ENCODE results near the gene FAM209A. TPM values are rescaled to one million over a fixed set of nuclear protein-coding genes. Genes with fewer than 3 reads are reported as not detected.
"Not testable (repeated sequence)": the region's sequence is repeated elsewhere in the genome, so short reads cannot be mapped to it uniquely, and the experiment has no call there.

Gene FAM209A
- polyA plus RNA-seq, 1 experiment: not detected

DNA sequence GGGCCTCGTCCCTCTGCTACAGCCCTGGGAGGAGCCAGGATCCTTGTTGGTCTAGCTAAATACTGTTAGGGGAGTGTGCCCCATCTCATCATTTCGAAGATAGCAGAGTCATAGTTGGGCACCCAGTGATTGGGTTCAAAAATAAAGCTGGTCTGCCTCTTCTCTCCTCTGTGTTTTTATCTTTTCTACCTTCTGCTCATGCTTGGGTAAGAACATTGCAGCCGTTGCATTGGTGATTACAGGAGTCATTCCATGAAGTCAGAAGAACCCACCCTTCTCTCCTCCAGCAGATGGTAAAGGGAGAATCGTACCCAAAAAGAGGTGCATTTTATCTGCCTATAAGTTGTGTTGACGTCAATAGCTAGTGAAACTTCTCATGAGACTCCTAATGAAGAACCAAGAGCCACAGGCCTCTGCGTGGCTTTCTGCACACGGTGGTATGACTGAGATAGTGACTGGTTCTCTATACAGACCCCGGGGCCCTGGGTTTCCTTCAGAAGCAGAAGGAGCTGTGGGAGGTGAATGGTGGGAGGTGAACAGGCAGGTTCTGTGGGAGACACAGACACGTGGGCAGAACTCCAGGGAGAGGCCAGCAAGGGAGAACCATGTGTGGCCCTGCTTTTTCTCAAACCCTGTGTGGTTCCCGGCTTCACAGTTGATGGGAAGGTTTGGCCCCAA is 5.7 kb upstream of the FAM209A start:
- ChIA-PET CTCF (no interaction called here), POLR2A (no interaction called here)
- TF ChIP-seq CTCF (IDR thresholded peaks at IDR 0.05; ENCODE audit: low read depth, low read length): no peak
- H3K9me3 ChIP-seq (ENCODE audit: control insufficient read depth, insufficient read depth, low read length): peaks cover 16% of the 10 kb centered on the region
- no peak for DNase-seq (ENCODE audit: low read depth, low spot score)
- no peak overlapping the region for H3K27ac ChIP-seq (ENCODE audit: low read depth, low read length)
- no peaks in the 10 kb centered on the region for H3K27me3 ChIP-seq (ENCODE audit: control insufficient read depth, insufficient read depth, low read length)
- H3K4me3 ChIP-seq (ENCODE audit: low read depth, low read length): no peak overlapping the region

GRCh38 chr20:56519551-56519950 is 5.0 kb upstream of the FAM209A start:
- CTCF ChIA-PET: no interaction called here

DNA sequence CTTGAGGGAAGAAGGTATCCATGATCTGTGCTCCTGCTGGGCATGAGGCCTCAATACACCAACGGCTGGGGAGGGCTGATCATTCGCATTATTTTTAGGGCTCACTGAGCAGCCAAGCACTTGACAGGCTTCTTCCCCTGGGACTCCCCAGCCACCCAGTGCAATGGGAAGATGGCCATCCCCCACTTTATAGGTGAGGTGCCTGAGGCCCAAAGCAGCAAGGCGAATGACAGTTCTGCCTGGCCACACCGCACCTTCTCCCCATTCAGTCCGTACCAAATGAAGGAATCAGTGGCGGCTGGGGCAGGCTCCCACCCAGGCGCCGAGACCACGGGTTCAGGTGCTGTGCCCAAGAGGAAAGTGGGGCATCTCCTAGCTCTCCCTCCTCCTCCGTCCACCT is 4.4 kb upstream of the FAM209A start:
- no peak overlapping the region for H3K27ac ChIP-seq (ENCODE audit: low read depth, low read length)
- no peaks in the 10 kb centered on the region for H3K27me3 ChIP-seq (ENCODE audit: control insufficient read depth, insufficient read depth, low read length)
- no peak overlapping the region for H3K4me3 ChIP-seq (ENCODE audit: low read depth, low read length)
- ChIA-PET POLR2A (no interaction called here), CTCF (no interaction called here)
- no peak for TF ChIP-seq CTCF (IDR thresholded peaks at IDR 0.05; ENCODE audit: low read depth, low read length)
- no peak for DNase-seq (ENCODE audit: low read depth, low spot score)
- peaks cover 16% of the 10 kb centered on the region for H3K9me3 ChIP-seq (ENCODE audit: control insufficient read depth, insufficient read depth, low read length)

More at GRCh38 chr20:56519551-56519950, 5.0 kb upstream of the FAM209A start:
- Histone ChIP-seq H3K4me3 (ENCODE audit: low read depth, low read length) (no peak overlapping the region), H3K27me3 (ENCODE audit: control insufficient read depth, insufficient read depth, low read length) (no peaks in the 10 kb centered on the region), H3K27ac (ENCODE audit: low read depth, low read length) (no peak overlapping the region), H3K9me3 (ENCODE audit: control insufficient read depth, insufficient read depth, low read length) (peaks cover 16% of the 10 kb centered on the region)
- POLR2A ChIA-PET: no interaction called here
- no peak for DNase-seq (ENCODE audit: low read depth, low spot score)
- no peak for TF ChIP-seq CTCF (IDR thresholded peaks at IDR 0.05; ENCODE audit: low read depth, low read length)

GRCh38 chr20:56520746-56521354 is 3.7 kb upstream of the FAM209A start:
- CTCF ChIA-PET, POLR2A ChIA-PET: not testable (repeated sequence)

DNA sequence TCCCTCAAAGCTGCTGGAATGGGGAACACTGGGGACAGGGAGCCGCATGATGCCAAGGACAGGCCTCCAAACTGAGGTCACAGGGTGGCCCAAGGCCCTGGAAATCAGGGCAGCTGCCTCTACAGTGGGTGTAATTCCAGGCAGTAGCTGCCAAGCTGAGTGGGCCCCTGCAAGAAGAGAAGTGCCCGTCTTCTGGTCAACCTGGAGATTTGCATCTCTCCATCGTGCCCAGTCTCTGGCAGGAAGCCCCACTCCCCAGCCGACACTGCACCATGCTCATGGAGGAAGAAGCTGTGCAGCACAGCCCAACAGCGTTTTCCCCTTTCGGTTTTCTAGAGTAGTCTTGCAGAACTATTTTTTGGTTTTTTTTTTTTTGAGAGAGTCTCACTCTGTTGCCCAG is 2.2 kb upstream of the FAM209A start:
- Histone ChIP-seq H3K27me3 (ENCODE audit: control insufficient read depth, insufficient read depth, low read length) (no peaks in the 10 kb centered on the region), H3K4me3 (ENCODE audit: low read depth, low read length) (no peak overlapping the region), H3K9me3 (ENCODE audit: control insufficient read depth, insufficient read depth, low read length) (peaks cover 16% of the 10 kb centered on the region), H3K27ac (ENCODE audit: low read depth, low read length) (no peak overlapping the region)
- no peak for TF ChIP-seq CTCF (IDR thresholded peaks at IDR 0.05; ENCODE audit: low read depth, low read length)
- ChIA-PET CTCF (no interaction called here), POLR2A (no interaction called here)
- no peak for DNase-seq (ENCODE audit: low read depth, low spot score)

More at GRCh38 chr20:56520746-56521354, 3.7 kb upstream of the FAM209A start:
- peaks cover 16% of the 10 kb centered on the region for H3K9me3 ChIP-seq (ENCODE audit: control insufficient read depth, insufficient read depth, low read length)
- H3K4me3 ChIP-seq (ENCODE audit: low read depth, low read length); DNase-seq (ENCODE audit: low read depth, low spot score); H3K27ac ChIP-seq (ENCODE audit: low read depth, low read length); H3K27me3 ChIP-seq (ENCODE audit: control insufficient read depth, insufficient read depth, low read length): not testable (repeated sequence)

Measured in AG04450 (cell line).